ENCODE measurements around the gene DIPK1A.

Gene DIPK1A

DNA sequence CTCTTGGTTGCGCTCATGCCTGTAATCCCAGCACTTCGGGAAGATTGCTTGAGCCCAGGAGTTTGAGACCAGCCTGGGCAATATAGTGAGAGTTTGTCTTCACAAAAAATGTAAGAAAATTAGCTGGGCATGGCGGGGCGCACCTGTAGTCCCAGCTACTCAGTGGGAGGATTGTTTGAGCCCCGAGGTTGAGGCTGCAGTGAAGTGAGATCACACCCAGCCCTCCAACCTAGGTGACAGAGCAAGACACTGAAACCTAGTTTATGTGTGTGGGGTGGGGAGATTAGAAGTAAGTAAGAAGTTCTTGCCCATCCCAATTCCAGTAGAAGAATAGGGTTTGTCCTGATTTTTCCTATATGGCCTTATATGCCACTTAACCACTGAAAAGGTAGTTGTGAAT is 127.4 kb downstream of the DIPK1A start:
- no peak for DNase-seq

DNA sequence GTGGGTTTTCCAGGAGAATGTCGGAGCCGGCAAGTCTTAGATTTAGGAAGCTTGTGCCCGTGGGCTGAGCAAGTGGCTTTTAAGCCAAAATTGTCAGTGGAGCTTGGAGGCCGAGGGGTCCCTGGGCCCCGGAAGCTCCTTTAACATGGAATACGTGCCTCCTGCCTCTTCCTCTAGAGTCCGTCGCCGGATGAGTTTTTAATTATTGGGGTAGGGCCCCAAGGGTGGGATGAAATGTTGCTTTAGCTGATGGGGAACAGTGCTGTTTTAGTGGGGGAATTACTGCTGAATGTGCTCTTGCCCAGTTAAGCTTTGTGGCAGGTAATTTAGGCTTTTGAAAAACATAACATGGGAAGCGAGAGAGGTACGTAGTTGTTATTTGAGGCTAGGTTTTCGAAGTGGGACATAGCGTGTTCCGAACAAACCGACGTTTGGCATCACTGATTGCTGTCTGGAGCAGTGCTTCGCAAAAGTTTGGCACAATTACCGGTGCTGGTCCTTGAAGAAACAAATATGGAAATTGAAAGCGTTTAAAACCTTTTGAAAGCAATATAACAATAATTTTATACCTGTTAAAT is 128.6 kb downstream of the DIPK1A start:
- no peak for DNase-seq

DNA sequence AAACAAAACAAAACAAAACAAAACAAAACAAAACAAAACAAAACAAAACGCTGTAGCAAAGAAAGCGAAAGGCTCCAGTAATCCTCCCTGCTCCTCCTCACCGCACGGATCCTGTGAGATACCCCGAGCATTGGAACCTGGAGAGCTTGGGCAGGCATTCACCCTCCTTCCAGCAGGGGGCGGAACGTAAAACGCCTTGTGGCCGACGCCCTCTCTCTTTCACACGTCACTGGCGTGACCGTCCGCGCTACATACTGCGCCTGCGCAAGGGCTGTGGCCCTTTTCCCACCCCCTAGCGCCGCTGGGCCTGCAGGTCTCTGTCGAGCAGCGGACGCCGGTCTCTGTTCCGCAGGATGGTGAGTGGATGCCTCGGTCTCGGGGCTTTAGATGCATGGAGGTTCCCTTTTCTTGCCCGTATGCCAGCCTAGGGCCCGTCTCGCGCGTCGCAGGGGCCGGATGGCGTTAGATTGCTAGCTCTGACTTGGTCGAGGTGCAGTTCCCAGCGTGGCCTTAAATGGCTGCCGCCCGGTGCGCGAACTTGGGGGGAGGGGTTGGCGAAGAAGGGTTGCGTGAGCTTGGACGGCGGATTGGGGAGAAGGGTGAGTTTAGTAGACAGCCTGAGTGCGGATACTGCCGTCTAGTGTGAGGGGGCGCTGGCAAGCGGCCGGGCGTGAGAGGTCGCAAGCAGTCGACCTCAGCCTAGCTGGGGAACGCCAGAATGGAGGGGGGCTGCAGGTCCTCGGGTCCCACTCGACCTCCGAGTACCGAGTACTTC is 129.3 kb downstream of the DIPK1A start, which contains the start of gene RPL5:
Gene RPL5, plus strand, starts transcription at position 279 of the 775 bp plus-strand sequence. Its CDS starts 75 bp downstream, at position 354.
- peak; percentile 97 for DNase-seq

DNA sequence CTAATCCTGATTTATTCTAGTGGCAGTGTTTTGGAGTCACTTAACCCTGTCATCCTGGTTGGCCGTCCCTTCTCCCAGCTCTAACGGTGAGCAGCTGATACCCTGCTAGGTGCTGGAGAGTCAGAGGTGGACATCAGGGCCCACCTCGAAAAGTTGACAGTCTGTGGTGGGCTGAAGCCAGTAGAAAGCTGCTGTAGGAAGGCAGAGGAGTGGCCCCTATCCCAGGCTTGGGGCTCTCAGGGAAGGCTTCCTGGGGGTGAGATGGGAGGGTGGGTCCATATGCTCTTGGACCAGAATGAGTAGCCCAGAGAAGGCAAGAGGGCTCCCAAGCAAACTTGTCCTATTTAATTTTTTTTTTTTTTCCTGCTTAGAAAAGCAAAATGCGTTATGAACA is 129.9 kb downstream of the DIPK1A start:
- no peak for DNase-seq

DNA sequence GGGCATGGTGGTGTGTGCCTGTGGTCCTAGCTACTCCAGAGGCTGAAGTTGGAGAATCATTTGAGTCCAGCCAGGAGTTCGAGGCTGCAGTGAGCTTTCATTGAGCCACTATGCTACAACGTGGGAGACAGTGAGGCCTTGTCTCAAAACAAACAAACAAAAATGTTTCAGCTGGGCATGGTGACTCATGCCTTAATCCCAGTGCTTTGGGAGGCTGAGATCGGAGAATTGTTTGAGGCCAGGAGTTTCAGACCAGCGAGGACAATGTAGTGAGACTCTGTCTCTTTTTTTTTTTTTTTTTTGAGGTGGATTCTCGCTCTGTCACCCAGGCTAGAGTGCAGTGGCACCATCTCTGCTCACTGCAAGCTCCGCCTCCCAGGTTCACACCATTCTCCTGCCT is 134.5 kb downstream of the DIPK1A start:
- DNase-seq: no peak

DNA sequence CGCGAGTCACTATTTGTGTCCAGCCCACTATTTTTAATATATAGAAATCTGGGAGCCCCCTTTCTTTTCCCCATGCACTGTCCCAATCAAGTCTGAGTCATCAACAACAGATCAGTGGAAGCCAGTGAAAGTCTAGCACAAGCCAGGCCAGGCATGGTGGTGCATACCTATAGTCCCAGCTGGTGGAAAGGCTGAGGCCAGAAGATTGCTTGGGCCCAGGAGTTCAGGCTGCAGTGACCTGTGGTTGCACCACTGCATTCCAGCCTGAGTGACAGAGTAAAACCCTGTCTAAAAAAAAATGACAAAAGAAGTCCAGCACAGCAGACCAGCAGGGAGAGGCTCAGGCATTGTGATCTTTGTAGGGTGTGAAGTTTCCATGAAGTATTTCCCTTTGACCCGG is 138.4 kb downstream of the DIPK1A start:
- DNase-seq: no peak

DNA sequence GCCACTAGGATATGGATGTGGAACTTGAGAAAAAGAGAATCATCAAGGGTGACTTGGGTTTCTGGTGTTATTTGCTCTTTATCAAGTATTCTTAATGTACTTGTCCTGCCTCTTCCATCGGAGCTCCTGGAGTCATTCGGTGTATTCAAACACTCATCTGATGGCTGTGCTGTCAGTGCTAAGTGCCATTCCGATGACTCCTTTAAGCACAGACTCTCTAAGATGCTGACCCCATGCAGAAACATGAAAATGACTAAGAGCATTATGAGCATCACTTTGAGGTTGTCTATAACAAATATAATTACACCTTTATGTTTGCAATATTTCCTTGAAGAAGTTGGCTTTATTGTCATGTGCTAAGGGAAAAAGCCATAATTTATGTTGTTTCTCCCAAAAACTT is 140.7 kb downstream of the DIPK1A start:
- DNase-seq: no peak

DNA sequence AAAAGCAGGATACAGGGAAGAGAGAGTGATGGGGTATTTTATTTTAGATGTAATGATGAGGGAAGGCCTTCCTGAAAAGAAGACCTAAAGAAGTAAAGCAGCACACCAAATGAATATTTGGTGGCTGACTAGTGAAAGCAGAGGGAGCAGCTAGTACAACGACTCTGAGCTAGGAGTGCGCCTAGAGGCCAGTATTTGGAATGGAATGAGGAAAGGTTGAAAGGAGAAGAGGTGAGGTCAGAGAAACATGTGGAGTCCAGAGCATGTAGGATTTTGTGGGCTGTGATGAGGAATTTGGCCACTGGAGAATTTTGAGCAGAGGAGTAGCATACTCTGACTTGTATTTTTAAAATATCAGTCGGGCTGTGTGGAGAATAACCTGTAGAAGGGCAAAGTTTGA is 141.2 kb downstream of the DIPK1A start:
- DNase-seq: no peak

DNA sequence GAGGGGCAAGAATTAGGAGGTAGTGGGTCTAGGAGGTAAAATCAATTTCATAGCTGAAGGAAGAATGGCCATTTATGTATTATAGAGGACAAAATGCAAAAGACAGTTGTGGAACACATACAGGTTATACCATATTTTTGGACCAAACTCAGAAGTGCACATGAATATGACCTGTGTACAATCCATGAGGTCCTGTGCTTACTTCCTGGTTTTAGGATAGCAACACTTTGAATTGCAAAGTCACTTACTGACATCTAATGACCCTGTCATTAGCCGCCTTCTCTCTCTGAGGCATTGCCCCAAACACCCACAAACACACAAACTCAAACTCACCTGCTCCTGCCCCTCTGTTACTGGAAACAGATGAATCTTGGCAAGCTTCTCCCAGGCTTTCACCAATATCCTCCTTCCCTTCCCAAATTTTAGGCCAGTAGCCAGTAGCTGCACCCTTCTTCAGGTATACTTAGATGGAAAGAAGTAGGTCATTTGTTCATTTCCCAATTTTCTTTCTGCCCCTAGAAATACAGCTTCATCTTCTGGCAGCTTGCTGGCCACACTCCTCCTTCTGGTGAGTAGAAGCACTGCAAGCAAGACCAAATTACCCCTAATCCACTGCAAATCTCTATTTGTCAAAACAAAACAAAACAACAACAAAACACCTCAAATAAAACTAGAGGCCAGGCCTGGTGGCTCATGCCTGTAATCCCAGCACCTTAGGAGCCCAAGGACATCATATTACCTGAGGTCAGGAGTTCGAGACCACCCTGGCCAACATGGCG is 143.1 kb downstream of the DIPK1A start:
- no peak for DNase-seq

DNA sequence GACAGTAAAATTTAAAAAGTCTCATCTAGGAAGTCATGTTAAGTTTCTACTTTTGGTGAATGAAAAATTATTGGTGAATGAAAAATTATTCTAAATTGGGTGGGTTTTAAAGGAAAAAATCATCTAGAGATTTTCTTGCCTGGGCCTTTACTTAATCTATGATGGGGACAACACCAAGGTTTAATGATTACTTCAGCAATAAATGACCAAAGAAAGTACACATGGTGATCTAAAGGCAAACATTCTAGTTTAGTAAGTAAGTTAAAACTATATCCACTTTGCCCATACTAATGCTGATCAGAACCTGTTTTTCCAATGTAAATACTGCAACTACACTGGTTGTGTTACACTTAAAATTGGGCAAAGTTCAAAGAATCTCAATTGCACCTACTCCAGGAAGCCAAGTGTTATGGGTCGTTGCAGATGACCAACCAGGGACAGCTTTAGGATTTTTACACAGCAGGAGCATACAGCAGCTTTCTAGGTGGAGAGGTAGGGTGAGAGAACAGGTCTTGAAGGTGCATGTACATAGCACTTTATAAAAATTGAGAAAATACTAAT is 144.0 kb downstream of the DIPK1A start:
- DNase-seq: no peak

DNA sequence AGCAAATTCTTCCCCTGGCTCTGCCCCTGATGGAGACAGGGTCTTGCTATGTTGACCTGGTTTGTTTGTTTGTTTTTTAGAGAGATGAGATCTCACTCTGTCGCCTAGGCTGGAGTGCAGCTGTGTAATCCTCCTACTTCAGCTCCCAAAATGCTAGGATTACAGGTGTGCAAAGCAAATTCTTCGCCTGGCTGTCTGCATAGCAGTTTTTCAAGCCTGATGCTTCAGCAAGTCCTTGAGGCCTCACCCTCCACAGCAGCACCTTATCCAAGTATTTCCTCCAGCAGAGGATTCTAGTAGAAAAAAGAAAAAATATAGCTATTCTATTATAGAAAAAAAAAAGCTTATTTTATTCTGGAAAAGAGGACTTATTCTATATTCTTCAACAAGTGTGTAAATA is 144.5 kb downstream of the DIPK1A start:
- DNase-seq: no peak

DNA sequence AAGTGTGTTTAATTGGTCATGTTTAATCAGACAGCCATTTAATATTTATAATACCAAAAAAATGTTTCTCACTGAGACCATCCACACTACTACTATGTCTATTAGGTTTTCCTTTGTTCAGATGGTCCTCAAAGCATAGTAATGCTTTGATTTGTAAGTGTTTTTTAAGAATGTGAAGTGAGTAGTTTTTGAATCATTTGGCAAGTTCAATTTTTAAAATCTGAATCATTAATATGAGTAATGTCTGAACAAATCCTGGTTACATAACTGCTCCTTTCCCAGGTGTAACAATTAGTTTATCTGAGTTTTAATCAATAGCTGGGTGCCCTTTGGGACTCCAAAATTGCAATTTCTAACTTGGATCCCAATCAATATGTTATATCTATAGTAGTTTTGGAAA is 152.9 kb downstream of the DIPK1A start:
- no peak for DNase-seq

DNA sequence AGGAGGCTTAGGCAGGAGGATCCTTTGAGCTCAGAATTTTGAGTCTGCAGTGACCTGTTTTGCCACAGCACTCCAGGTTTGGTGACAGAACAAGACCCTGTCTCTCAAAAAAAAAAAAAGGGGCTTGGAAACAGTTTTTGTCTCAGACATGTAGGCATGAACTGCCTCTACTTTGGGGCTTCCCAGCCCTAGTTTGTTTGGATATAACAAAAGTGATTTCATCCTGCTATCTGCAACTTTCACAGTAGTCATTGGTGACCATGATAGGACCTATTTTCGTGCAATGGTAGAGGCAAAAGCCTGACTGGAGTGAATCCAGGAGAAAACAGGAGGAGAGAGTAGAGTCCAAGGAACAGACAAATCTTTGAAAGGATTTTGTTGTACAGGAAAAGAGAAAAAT is 156.0 kb downstream of the DIPK1A start:
- DNase-seq: no peak

DNA sequence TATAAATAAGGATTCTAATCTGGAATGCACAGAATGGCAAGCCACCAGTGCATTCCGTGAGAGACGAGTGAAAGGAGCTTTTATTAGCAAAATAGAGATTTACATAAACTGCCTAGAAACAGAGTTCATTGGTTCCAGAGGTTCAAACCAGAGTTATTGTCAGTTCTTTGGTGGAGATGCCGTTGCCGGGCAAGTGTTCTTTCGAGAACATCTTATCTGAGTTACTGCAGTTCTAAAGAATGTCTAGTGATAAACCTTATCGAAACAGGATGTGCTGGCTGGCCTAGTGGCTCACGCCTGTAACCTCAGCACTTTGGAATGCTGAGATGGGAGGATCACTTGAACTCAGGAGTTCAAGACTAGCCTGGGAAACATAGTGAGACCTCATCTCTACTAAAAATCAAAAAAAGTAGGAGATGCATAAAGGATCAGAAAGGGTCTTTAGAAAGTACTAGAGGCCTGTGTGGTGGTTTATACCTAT is 156.5 kb downstream of the DIPK1A start:
- no peak for DNase-seq

DNA sequence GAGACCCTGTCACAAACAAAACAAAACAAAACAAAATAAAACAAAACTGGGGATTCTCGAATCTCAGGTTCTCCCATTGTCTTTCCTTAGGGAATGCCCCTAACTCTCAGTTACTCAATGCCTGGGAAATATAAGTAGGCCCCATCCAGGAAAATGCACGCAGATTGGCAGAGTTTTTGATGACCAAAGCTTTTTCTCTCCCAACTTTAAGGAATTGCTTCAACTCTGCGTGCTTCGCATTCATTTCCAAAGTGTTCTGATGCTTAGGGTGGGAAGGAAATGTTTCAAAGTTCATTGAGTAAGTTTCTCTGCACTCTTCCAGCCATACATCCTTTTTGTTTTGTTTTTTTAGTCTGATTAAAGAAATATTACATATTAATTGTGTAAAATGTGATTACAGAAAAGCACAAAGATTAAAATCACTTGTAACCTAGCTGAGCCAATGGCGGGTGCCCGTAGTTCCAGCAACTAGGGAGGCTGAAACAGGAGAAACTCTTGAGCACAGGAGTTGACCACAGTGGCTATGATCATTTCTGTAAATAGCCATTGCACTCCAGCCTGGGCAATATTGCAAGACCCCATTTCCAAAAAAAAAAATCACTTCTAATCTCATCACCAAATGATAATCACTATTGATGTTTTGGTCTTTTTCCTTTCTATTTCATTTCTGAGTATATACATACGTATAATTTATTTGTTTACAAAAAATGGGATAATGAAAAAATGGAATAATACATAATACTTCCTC is 157.9 kb downstream of the DIPK1A start:
- DNase-seq: no peak

DNA sequence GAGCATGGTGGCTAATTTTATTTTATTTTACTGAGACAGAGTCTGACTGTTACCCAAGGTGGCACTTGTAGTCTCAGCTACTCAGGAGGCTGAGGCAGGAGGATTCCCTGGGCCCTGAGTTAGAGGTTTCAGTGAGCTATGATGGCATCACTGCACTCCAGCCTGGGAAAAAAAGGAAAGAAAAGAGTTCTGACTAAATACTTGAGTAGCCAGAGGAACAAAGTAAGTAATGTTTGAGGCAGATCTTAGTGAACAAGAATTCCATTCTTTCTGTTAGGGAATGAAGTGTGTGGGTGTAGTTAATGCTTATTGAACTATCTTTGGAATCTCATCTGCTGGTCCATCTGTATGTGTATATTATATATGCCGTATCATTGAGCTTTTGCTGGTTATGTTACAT is 163.3 kb downstream of the DIPK1A start:
- DNase-seq: no peak

DNA sequence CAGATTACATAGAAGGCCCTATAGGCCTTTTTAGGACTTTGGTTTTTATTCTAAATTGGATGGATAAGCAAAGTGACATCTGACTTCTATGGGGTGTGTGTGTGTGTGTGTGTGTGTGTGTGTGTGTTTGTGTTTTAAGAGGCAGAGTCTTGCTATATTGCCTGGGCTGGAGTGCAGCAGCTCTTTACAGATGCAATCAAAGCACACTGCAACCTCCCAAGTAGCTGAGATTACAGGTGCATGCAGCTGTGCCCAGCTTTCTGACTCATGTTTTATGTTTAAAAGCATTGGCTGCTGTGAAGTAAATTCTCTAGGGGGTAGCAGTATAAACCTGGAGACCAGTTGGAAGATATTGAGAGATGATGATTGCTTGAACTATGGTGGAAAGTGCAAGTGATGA is 164.0 kb downstream of the DIPK1A start:
- no peak for DNase-seq

DNA sequence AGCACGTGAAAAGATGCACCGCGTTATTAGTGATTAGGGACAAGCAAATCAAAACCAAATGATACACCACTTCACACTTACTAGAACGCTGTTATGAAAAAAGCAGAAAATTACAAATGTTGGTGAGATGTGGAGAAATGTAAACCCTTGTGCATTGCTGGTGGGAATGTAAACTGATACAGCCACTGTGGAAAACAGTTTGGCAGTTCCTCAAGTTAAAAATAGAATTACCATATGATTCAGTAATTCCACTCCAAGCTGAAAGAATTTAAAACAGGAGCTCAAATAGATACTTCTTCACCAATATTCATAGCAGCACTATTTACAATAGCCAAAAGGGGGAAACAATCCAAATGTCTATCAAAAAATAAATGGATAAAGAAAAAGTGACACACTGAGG is 166.1 kb downstream of the DIPK1A start:
- no peak for DNase-seq

DNA sequence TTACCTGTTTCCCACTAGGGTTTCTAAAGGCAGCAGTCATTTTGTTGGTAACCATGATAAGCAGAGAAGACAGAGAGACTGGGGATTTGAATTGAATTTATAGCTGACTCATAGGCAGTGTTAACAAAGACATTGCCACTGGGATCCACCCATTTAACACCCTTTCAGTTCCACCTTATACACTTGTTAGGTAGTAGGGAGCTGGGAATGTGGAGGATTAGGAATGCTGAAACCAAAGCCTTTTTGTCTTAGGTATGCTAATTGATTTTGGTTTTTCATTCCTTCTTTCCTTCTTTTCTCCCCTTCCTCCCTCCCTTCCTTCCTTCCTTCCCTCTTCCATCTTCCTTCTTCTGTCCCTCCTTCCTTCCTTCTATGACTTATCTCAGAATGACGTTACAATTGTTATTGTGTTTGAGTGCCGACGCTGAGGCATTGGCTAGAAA is 168.9 kb downstream of the DIPK1A start:
- no peak for DNase-seq

All from NCI-H1694 (cell line).